Measurements from ENCODE around the gene PAPSS2.

- no peak for TF ChIP-seq POLR2A (IDR thresholded peaks at IDR 0.05)
- TF ChIP-seq CTCF (IDR thresholded peaks at IDR 0.05): no peak
- TF ChIP-seq POLR2AphosphoS5 (IDR thresholded peaks at IDR 0.05): no peak
Measured at GRCh38 chr10:87702973-87703294, 43.3 kb downstream of the PAPSS2 start.
